Upper lobe of left lung (tissue), 6 donors: ENCODE results near the gene LRRC47. TPM values are rescaled to one million over a fixed set of nuclear protein-coding genes. Genes with fewer than 3 reads are reported as not detected.

Experiments
- ATAC-seq, 2 donors: fragments of 200-7000 bp; cut with Tn5 transposase; one replicate each; pipeline ENCODE4 v1.9.1; 2022; ENCODE audit warnings: mild to moderate bottlenecking in 2 of 2, moderate library complexity in 2 of 2; ENCODE audit not compliant: low FRiP score in 2 of 2
- DNase-seq, 2 donors: peaks; one replicate each; pipeline ENCODE4 v3.0.0-alpha.2; 2019 to 2020
- H3K27ac ChIP-seq, 4 donors: fragments of 200-600 bp; sonication (generic); one replicate each; pipeline ENCODE4 v1.5.1; 2016 to 2019
- H3K27me3 ChIP-seq, 4 donors: fragments of 200-600 bp; sonication (generic); one replicate each; pipeline ENCODE4 v1.5.1; 2017 to 2019
- H3K36me3 ChIP-seq, 4 donors: fragments of 200-600 bp; sonication (generic); one replicate each; pipeline ENCODE4 v1.5.1; 2016 to 2019
- H3K4me1 ChIP-seq, 4 donors: fragments of 200-600 bp; sonication (generic); one replicate each; pipeline ENCODE4 v1.5.1; 2018 to 2019
- H3K4me3 ChIP-seq, 4 donors: fragments of 200-600 bp; sonication (generic); one replicate each; pipeline ENCODE4 v1.5.1; 2017 to 2019; ENCODE audit warnings: mild to moderate bottlenecking in 2 of 4, moderate library complexity in 1 of 4
- H3K9me3 ChIP-seq, 4 donors: fragments of 200-600 bp; sonication (generic); one replicate each; pipeline ENCODE4 v1.5.1; 2018 to 2019
- EP300 ChIP-seq, 4 donors: sonication (generic); formaldehyde crosslinking; IDR thresholded peaks; one replicate each; pipeline ENCODE4 v1.5.1; 2017; ENCODE audit warnings: antibody characterized with exemption in 4 of 4, control low read depth in 2 of 4
- POLR2A ChIP-seq, 4 donors: fragments of 450-650 bp; IDR thresholded peaks; one replicate each; pipeline ENCODE4 v1.5.1; 2016 to 2017; ENCODE audit warnings: antibody characterized with exemption in 4 of 4, mild to moderate bottlenecking in 2 of 4
- POLR2AphosphoS5 ChIP-seq, 2 donors: sonication (generic); formaldehyde crosslinking; IDR thresholded peaks; one replicate each; pipeline ENCODE4 v1.5.1; 2017; ENCODE audit warnings: antibody characterized with exemption in 2 of 2
- WGBS, 2 donors: methylation state at CpG; one replicate each; pipeline ENCODE4 v1.1.5; 2017 to 2018; 5-methylcytosine and 5-hydroxymethylcytosine counted together
- total RNA-seq, 6 donors: library from RNA; depleted of rRNA in 4 of 6; stranded (reverse); fragments of >200 nt in 4 of 6; gene quantifications; one replicate each; pipeline versions ENCODE4 v1.1.0 to v1.2.1, GENCODE V29; 2016 to 2021
- TF ChIP-seq, protein P1 (sequence below), 6 experiments: fragments of 450-650 bp in 4 of 6; fragments of 200-600 bp in 2 of 6; sonication (generic) in 2 of 6; IDR thresholded peaks; one replicate each; pipeline ENCODE4 v1.5.1; 2016 to 2019; ENCODE audit warnings: antibody characterized with exemption in 6 of 6
- donor health status: DM: no; HTN: no; CAD: no; lungs with moderate emphysema.
- donor health status: DM: no; HTN: yes; CAD: no; lungs with severe emphysema.

LRRC47 gene
- total RNA-seq, 6 donors from 2014 or later: 30.3 to 63.9 (median 39.3) TPM

GRCh38 chr1:3740752-3741151 lies 55.5 kb downstream of the LRRC47 start:
- Histone ChIP-seq H3K27ac (no peak overlapping the region), H3K9me3 (no peaks in the 10 kb centered on the region), H3K27me3 (no peaks in the 10 kb centered on the region), H3K4me1 (peaks cover 0 to 13% (median 1%) of the 10 kb centered on the region in 4 donors), H3K36me3 (peaks cover 9 to 71% (median 39%) of the 10 kb centered on the region in 4 donors), H3K4me3 (no peak overlapping the region)
- WGBS, 2 donors: 89 to 94% methylated on average over 11 to 13 of the region's 13 CpGs
- ATAC-seq (no peak), DNase-seq (no peak)
- TF ChIP-seq POLR2A (IDR thresholded peaks at IDR 0.05): no peak
- TF ChIP-seq EP300 (IDR thresholded peaks at IDR 0.05): no peak
- TF ChIP-seq POLR2AphosphoS5 (IDR thresholded peaks at IDR 0.05): no peak
- TF ChIP-seq, protein P1, sequence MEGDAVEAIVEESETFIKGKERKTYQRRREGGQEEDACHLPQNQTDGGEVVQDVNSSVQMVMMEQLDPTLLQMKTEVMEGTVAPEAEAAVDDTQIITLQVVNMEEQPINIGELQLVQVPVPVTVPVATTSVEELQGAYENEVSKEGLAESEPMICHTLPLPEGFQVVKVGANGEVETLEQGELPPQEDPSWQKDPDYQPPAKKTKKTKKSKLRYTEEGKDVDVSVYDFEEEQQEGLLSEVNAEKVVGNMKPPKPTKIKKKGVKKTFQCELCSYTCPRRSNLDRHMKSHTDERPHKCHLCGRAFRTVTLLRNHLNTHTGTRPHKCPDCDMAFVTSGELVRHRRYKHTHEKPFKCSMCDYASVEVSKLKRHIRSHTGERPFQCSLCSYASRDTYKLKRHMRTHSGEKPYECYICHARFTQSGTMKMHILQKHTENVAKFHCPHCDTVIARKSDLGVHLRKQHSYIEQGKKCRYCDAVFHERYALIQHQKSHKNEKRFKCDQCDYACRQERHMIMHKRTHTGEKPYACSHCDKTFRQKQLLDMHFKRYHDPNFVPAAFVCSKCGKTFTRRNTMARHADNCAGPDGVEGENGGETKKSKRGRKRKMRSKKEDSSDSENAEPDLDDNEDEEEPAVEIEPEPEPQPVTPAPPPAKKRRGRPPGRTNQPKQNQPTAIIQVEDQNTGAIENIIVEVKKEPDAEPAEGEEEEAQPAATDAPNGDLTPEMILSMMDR (IDR thresholded peaks at IDR 0.05): no peak

DNA sequence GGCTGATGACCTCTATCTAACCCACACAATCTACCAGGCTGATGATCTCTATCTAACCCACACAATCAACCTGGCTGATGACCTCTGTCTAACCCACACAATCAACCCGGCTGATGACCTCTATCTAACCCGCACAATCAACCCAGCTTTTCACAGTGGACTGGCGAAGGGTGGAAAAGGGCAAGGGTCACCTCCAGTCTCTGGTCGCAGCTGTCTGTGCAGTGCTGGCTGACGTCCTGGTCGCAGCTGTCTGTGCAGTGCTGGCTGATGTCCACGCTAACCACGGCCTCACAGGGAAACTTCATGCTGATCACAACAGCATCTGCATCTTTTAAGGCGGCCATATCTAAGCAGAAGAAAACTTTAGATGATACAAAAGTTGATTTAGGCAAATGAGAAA lies 56.3 kb downstream of the LRRC47 start:
- Histone ChIP-seq H3K36me3 (peaks cover 9 to 78% (median 44%) of the 10 kb centered on the region in 4 donors), H3K4me1 (peaks cover 0 to 6% (median 0%) of the 10 kb centered on the region in 4 donors), H3K27ac (no peak overlapping the region), H3K27me3 (no peaks in the 10 kb centered on the region), H3K4me3 (no peak overlapping the region), H3K9me3 (no peaks in the 10 kb centered on the region)
- no peak for TF ChIP-seq POLR2A (IDR thresholded peaks at IDR 0.05)
- no peak for TF ChIP-seq POLR2AphosphoS5 (IDR thresholded peaks at IDR 0.05)
- TF ChIP-seq, protein P1 (IDR thresholded peaks at IDR 0.05): no peak
- no peak for TF ChIP-seq EP300 (IDR thresholded peaks at IDR 0.05)
- ATAC-seq: no peak
- DNase-seq: no peak
- WGBS, 2 donors: 90 to 94% methylated on average over 9 of the region's 9 CpGs

DNA sequence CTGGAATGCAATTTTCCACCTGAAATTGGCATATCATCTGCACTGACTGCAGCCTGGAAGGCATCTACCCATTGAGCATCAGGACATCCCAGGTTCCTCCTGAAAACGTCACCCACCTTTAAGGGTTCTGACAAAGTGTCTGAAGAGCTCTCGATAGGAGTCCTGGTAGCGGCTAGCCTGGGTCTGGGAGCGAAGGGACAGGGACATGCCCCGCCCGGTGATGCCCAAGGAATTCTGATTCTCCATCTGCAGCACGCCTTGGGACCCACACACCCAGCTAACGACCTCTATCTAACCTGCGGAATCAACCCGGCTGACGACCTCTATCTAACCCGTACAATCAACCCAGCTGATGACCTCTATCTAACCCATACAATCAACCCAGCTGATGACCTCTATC lies 57.4 kb downstream of the LRRC47 start:
- peaks cover 9 to 81% (median 47%) of the 10 kb centered on the region in 4 donors for H3K36me3 ChIP-seq
- ATAC-seq: no peak
- TF ChIP-seq POLR2A (IDR thresholded peaks at IDR 0.05): no peak
- TF ChIP-seq, protein P1 (IDR thresholded peaks at IDR 0.05): no peak
- TF ChIP-seq POLR2AphosphoS5 (IDR thresholded peaks at IDR 0.05): no peak
- no peak for TF ChIP-seq EP300 (IDR thresholded peaks at IDR 0.05)
- WGBS, 2 donors: 86 to 90% methylated on average over 7 to 12 of the region's 12 CpGs
- H3K4me1 ChIP-seq: no peaks in the 10 kb centered on the region
- no peak overlapping the region for H3K27ac ChIP-seq
- DNase-seq: no peak
- no peaks in the 10 kb centered on the region for H3K9me3 ChIP-seq
- H3K27me3 ChIP-seq: no peaks in the 10 kb centered on the region
- no peak overlapping the region for H3K4me3 ChIP-seq

- DNase-seq (no peak), ATAC-seq (no peak)
- Histone ChIP-seq H3K36me3 (peaks cover 9 to 66% (median 37%) of the 10 kb centered on the region in 4 donors), H3K4me3 (no peak overlapping the region), H3K27ac (no peak overlapping the region), H3K27me3 (no peaks in the 10 kb centered on the region), H3K9me3 (no peaks in the 10 kb centered on the region), H3K4me1 (peaks cover 0 to 4% (median 0%) of the 10 kb centered on the region in 4 donors)
- 85 to 89% methylated on average over 7 to 14 of the region's 14 CpGs for WGBS, 2 donors
- TF ChIP-seq EP300 (IDR thresholded peaks at IDR 0.05) (no peak), POLR2AphosphoS5 (IDR thresholded peaks at IDR 0.05) (no peak), POLR2A (IDR thresholded peaks at IDR 0.05) (no peak)
- TF ChIP-seq, protein P1 (IDR thresholded peaks at IDR 0.05): no peak
Observed at GRCh38 chr1:3736708-3737107, 59.6 kb downstream of the LRRC47 start.

- H3K36me3 ChIP-seq: peaks cover 9 to 61% (median 32%) of the 10 kb centered on the region in 4 donors
Observed at GRCh38 chr1:3736131-3736561, 60.2 kb downstream of the LRRC47 start.

More at GRCh38 chr1:3736131-3736561, 60.2 kb downstream of the LRRC47 start:
- WGBS, 2 donors: 83 to 88% methylated on average over 13 of the region's 13 CpGs
- DNase-seq (peak in 1 of 2 donors; percentile 62), ATAC-seq (no peak)
- H3K27me3 ChIP-seq: no peaks in the 10 kb centered on the region
- no peak overlapping the region for H3K4me3 ChIP-seq
- H3K27ac ChIP-seq: no peak overlapping the region
- TF ChIP-seq, protein P1 (IDR thresholded peaks at IDR 0.05): no peak
- TF ChIP-seq POLR2AphosphoS5 (IDR thresholded peaks at IDR 0.05) (no peak), EP300 (IDR thresholded peaks at IDR 0.05) (no peak), POLR2A (IDR thresholded peaks at IDR 0.05) (no peak)
- H3K4me1 ChIP-seq: peaks cover 0 to 4% (median 0%) of the 10 kb centered on the region in 4 donors
- no peaks in the 10 kb centered on the region for H3K9me3 ChIP-seq
